RWPE2 (cell line): Measurements from ENCODE around the gene TST.
A peak's percentile ranks its signal among the peaks of the same experiment; 100 is the strongest.

Experiments used
- ATAC-seq: fragments of 200-7000 bp; cut with Tn5 transposase; 3 replicates; pipeline ENCODE4 v1.9.1; 2021; ENCODE audit warnings: low read depth
- DNase-seq: peaks from one replicate; pipeline ENCODE4 v3.0.0-alpha.2; 2020; ENCODE audit warnings: low spot score
- H3K27ac ChIP-seq: fragments of 450-650 bp; 2 replicates; pipeline ENCODE4 v1.5.1; 2017; ENCODE audit warnings: mild to moderate bottlenecking; ENCODE audit not compliant: poor library complexity, severe bottlenecking
- H3K27me3 ChIP-seq: fragments of 250-450 bp; sonication (Bioruptor Pico); 2 replicates; pipeline ENCODE4 v1.5.1; 2021; ENCODE audit warnings: mild to moderate bottlenecking, moderate library complexity; ENCODE audit not compliant: insufficient read depth, poor library complexity, severe bottlenecking
- H3K36me3 ChIP-seq: fragments of 250-450 bp; sonication (Bioruptor Pico); 2 replicates; pipeline ENCODE4 v1.5.1; 2020; ENCODE audit warnings: low read depth, mild to moderate bottlenecking, moderate library complexity
- H3K4me1 ChIP-seq: fragments of 250-450 bp; sonication (Bioruptor Pico); 2 replicates; pipeline ENCODE4 v1.5.1; 2021; ENCODE audit warnings: mild to moderate bottlenecking, moderate library complexity; ENCODE audit not compliant: insufficient read depth, poor library complexity, severe bottlenecking
- H3K4me3 ChIP-seq: fragments of 250-450 bp; sonication (Bioruptor Pico); 2 replicates; pipeline ENCODE4 v1.5.1; 2021; ENCODE audit warnings: mild to moderate bottlenecking, moderate library complexity; ENCODE audit not compliant: severe bottlenecking
- H3K9me3 ChIP-seq: fragments of 250-450 bp; sonication (Bioruptor Pico); 2 replicates; pipeline ENCODE4 v1.5.1; 2021; ENCODE audit warnings: mild to moderate bottlenecking, moderate library complexity; ENCODE audit not compliant: severe bottlenecking
- CTCF ChIP-seq: fragments of 450-650 bp; IDR thresholded peaks from one replicate; pipeline ENCODE4 v1.5.1; 2017; ENCODE audit warnings: mild to moderate bottlenecking, moderate library complexity; ENCODE audit not compliant: poor library complexity, severe bottlenecking

Gene TST

DNA sequence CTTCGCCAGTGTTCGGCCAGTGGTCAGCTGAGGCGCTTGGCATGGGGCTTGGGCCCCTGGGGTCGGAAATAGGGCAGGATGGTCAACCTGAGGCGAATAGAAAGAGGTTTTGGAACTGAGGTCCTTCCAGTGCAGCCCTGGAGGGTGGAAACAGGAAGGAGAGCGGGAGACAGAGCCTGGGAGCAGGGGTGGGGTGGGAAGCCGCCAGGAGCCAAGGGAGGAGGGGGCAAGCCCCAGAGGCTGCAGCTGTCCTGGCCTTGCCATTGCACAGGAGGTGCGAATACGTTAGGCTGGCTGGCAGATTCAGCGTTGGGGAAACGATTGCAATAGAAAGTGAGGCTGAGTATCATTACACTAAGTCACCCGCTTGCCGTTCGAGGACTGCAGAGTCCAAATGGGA lies 18.4 kb upstream of the TST start:
- H3K4me3 ChIP-seq, result no peak overlapping the region
- H3K27ac ChIP-seq, result no peak overlapping the region
- ATAC-seq (no peak), DNase-seq (no peak)
- no peaks in the 10 kb centered on the region for H3K36me3 ChIP-seq
- H3K9me3 ChIP-seq, result no peaks in the 10 kb centered on the region
- H3K27me3 ChIP-seq, result no peaks in the 10 kb centered on the region
- H3K4me1 ChIP-seq, result peaks cover 19% of the 10 kb centered on the region
- no peak for TF ChIP-seq CTCF

GRCh38 chr22:37036655-37037377 lies 17.6 kb upstream of the TST start:
- no peaks in the 10 kb centered on the region for H3K9me3 ChIP-seq
- H3K36me3 ChIP-seq, result no peaks in the 10 kb centered on the region
- no peak for ATAC-seq
- no peak for TF ChIP-seq CTCF
- no peak overlapping the region for H3K4me3 ChIP-seq
- peaks cover 27% of the 10 kb centered on the region for H3K4me1 ChIP-seq
- H3K27ac ChIP-seq, result no peak overlapping the region
- DNase-seq, result no peak
- no peaks in the 10 kb centered on the region for H3K27me3 ChIP-seq

- Histone ChIP-seq H3K9me3 (no peaks in the 10 kb centered on the region), H3K4me3 (no peak overlapping the region), H3K36me3 (no peaks in the 10 kb centered on the region), H3K27ac (peak overlapping the region; percentile 85), H3K27me3 (no peaks in the 10 kb centered on the region), H3K4me1 (peaks cover 19% of the 10 kb centered on the region)
- ATAC-seq (no peak), DNase-seq (no peak)
- no peak for TF ChIP-seq CTCF
These were observed 14.6 kb upstream of the TST start for GRCh38 chr22:37033605-37034430.

DNA sequence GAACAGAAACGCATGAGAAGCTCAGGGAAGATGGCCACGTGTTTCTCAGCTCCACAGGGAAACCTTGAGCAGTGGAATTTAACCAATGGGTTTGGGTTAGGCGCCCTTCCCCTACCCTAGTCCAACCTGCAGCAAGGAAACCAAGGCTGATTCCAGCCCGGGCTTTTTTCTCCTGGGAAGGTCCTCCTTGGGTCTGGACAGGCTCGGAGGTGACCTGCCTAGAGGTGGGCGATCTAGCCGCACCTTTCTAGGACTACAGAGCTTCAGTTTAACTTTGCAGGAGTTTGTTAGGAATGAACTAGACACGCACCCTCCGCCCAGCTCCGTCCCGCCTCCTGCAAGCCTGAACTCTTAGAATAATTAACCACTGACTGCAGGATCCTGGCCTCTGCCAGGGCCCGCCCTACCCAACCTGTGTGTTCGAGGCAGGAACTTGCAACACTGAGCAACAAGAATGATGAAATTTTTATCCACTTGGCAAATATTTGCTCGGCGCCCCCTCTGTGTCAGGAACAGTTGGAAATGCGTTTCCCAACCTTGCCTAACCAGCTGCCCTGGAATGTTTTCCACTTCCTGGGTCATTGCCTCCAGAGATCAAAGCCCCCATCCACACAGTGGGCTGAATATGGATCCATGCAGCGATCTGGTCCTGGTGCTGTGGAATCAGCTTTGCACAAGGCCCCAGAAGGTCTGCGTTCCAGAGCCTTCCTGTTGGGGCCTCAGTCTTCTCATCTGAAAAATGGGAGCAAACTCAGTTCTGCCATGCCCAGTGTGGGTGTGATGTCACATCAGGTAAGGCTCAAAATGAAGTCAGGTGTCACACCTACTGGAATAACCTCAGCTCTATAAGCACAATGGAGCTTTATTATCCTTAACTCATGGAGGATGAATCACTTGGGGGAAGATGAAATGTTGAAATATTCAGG lies 13.6 kb upstream of the TST start:
- ATAC-seq (peak; percentile 97), DNase-seq (peak; percentile 91)
- H3K4me3 ChIP-seq, result no peak overlapping the region
- H3K9me3 ChIP-seq, result no peaks in the 10 kb centered on the region
- peaks cover 19% of the 10 kb centered on the region for H3K4me1 ChIP-seq
- peak overlapping the region; percentile 85 for H3K27ac ChIP-seq
- TF ChIP-seq CTCF, result no peak
- no peaks in the 10 kb centered on the region for H3K27me3 ChIP-seq
- no peaks in the 10 kb centered on the region; the same call in 1 of the 2 replicates for H3K36me3 ChIP-seq
